Measurements from ENCODE around the gene CCDC28B.

CCDC28B gene

GRCh38 chr1:32194984-32195383 is 5.4 kb upstream of the CCDC28B start:
- peaks cover 42% of the 10 kb centered on the region for H3K36me3 ChIP-seq (ENCODE audit: insufficient read depth, low read length)
- peaks cover 4% of the 10 kb centered on the region for H3K79me2 ChIP-seq (ENCODE audit: control insufficient read depth, insufficient read depth, low read length, unreplicated experiment)
- peaks cover 30% of the 10 kb centered on the region for H3K4me1 ChIP-seq (ENCODE audit: control insufficient read depth, insufficient read depth, low read length, unreplicated experiment)
- no peak overlapping the region for H3K4me3 ChIP-seq (ENCODE audit: low read depth, low read length)
- H3K27ac ChIP-seq (ENCODE audit: low read depth, low read length) = 0 out of 2 replicates have a peak overlapping the region, but pooled peaks have one; percentile 20
- H2AFZ ChIP-seq (ENCODE audit: low read length, unreplicated experiment) = no peak overlapping the region
- H3K27me3 ChIP-seq (ENCODE audit: insufficient read depth, low read length) = no peaks in the 10 kb centered on the region

- H3K4me3 ChIP-seq (ENCODE audit: low read depth, low read length) = no peak overlapping the region
- 0 out of 2 replicates have a peak overlapping the region, but pooled peaks have one; percentile 20 for H3K27ac ChIP-seq (ENCODE audit: low read depth, low read length)
- H3K79me2 ChIP-seq (ENCODE audit: control insufficient read depth, insufficient read depth, low read length, unreplicated experiment) = peaks cover under 1% of the 10 kb centered on the region
- H3K4me1 ChIP-seq (ENCODE audit: control insufficient read depth, insufficient read depth, low read length, unreplicated experiment) = peaks cover 32% of the 10 kb centered on the region
- no peaks in the 10 kb centered on the region for H3K27me3 ChIP-seq (ENCODE audit: insufficient read depth, low read length)
- H3K36me3 ChIP-seq (ENCODE audit: insufficient read depth, low read length) = peaks cover 38% of the 10 kb centered on the region
- no peak overlapping the region for H2AFZ ChIP-seq (ENCODE audit: low read length, unreplicated experiment)
Observed at GRCh38 chr1:32195531-32195930, 4.9 kb upstream of the CCDC28B start.

GRCh38 chr1:32195972-32196823 is 4.2 kb upstream of the CCDC28B start:
- Histone ChIP-seq H2AFZ (ENCODE audit: low read length, unreplicated experiment) (no peak overlapping the region), H3K79me2 (ENCODE audit: control insufficient read depth, insufficient read depth, low read length, unreplicated experiment) (no peaks in the 10 kb centered on the region), H3K4me3 (ENCODE audit: low read depth, low read length) (no peak overlapping the region), H3K27ac (ENCODE audit: low read depth, low read length) (peak overlapping the region; percentile 31; the same call in 1 of the 2 replicates), H3K27me3 (ENCODE audit: insufficient read depth, low read length) (no peaks in the 10 kb centered on the region), H3K36me3 (ENCODE audit: insufficient read depth, low read length) (peaks cover 35% of the 10 kb centered on the region), H3K4me1 (ENCODE audit: control insufficient read depth, insufficient read depth, low read length, unreplicated experiment) (peaks cover 32% of the 10 kb centered on the region)

DNA sequence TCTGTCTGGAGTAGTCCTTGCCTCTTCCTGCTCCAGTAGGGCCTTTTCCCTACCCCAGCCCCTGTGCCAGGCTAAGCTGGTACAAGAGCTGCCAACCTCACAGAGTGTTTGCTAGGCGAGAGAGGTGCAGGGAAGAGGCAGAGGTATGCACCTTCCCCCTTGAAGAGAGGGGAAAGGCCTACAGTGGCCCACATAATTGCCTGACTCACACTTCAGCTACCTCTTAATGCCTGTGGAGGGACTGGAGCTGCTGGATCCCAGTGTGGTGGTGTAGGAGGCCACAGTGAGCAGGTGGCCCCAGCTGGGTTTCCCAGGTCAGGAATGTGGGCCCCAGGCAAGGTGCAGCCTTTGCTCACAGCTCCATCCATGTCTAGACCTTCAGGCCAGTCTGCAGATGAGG is 3.3 kb upstream of the CCDC28B start:
- H3K4me1 ChIP-seq (ENCODE audit: control insufficient read depth, insufficient read depth, low read length, unreplicated experiment) = peaks cover 38% of the 10 kb centered on the region
- H3K27ac ChIP-seq (ENCODE audit: low read depth, low read length) = no peak overlapping the region
- H3K4me3 ChIP-seq (ENCODE audit: low read depth, low read length) = no peak overlapping the region
- no peaks in the 10 kb centered on the region for H3K79me2 ChIP-seq (ENCODE audit: control insufficient read depth, insufficient read depth, low read length, unreplicated experiment)
- H3K27me3 ChIP-seq (ENCODE audit: insufficient read depth, low read length) = no peaks in the 10 kb centered on the region
- H3K36me3 ChIP-seq (ENCODE audit: insufficient read depth, low read length) = peaks cover 27% of the 10 kb centered on the region; the same call in 1 of the 2 replicates
- H2AFZ ChIP-seq (ENCODE audit: low read length, unreplicated experiment) = no peak overlapping the region

GRCh38 chr1:32197837-32198236 is 2.6 kb upstream of the CCDC28B start:
- Histone ChIP-seq H3K4me3 (ENCODE audit: low read depth, low read length) (no peak overlapping the region), H2AFZ (ENCODE audit: low read length, unreplicated experiment) (no peak overlapping the region), H3K27ac (ENCODE audit: low read depth, low read length) (no peak overlapping the region), H3K36me3 (ENCODE audit: insufficient read depth, low read length) (peaks cover 20% of the 10 kb centered on the region; the same call in 1 of the 2 replicates), H3K27me3 (ENCODE audit: insufficient read depth, low read length) (no peaks in the 10 kb centered on the region), H3K79me2 (ENCODE audit: control insufficient read depth, insufficient read depth, low read length, unreplicated experiment) (no peaks in the 10 kb centered on the region), H3K4me1 (ENCODE audit: control insufficient read depth, insufficient read depth, low read length, unreplicated experiment) (peaks cover 38% of the 10 kb centered on the region)

DNA sequence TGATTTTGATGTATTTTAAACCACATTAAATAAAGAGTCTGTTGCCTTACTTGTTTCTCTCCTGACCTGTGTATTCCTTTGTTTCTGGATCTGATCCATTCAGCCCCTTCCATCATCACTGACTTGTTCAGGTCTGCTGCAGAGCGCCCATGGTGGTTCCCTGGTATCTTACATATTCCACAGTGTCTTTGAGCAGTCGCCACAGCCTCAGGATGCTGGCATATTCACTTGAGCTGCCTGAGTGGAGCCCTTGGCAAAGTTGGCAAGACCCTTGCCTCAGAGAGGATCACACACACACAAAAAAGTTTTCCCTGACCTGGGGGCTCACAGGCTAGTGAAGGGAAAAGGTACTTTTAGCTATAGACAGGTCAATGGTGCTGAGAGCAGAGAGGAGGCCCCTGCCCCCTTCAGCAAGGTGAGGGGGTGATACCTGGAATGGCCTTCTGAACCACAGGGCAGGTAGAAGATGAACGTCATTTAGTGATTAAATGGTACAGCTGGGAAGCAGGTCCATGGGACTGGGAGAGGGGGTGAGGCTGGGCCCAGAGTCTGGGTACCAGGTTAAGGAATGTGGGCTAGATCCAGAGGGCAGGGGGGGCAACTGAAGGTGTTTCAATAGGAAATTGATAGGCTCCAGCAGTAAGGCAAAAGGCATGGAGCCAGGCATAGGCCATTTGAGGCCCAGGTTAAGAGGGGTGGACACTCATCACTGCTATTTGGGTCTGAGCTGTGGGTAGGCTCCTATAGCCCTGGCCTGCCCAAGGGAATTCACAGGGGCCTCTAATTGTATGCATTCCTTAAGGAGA is 2.0 kb upstream of the CCDC28B start:
- Histone ChIP-seq H3K36me3 (ENCODE audit: insufficient read depth, low read length) (peaks cover 16% of the 10 kb centered on the region; the same call in 1 of the 2 replicates), H2AFZ (ENCODE audit: low read length, unreplicated experiment) (no peak overlapping the region), H3K79me2 (ENCODE audit: control insufficient read depth, insufficient read depth, low read length, unreplicated experiment) (no peaks in the 10 kb centered on the region), H3K27ac (ENCODE audit: low read depth, low read length) (no peak overlapping the region), H3K27me3 (ENCODE audit: insufficient read depth, low read length) (no peaks in the 10 kb centered on the region), H3K4me3 (ENCODE audit: low read depth, low read length) (no peak overlapping the region), H3K4me1 (ENCODE audit: control insufficient read depth, insufficient read depth, low read length, unreplicated experiment) (peaks cover 38% of the 10 kb centered on the region)

DNA sequence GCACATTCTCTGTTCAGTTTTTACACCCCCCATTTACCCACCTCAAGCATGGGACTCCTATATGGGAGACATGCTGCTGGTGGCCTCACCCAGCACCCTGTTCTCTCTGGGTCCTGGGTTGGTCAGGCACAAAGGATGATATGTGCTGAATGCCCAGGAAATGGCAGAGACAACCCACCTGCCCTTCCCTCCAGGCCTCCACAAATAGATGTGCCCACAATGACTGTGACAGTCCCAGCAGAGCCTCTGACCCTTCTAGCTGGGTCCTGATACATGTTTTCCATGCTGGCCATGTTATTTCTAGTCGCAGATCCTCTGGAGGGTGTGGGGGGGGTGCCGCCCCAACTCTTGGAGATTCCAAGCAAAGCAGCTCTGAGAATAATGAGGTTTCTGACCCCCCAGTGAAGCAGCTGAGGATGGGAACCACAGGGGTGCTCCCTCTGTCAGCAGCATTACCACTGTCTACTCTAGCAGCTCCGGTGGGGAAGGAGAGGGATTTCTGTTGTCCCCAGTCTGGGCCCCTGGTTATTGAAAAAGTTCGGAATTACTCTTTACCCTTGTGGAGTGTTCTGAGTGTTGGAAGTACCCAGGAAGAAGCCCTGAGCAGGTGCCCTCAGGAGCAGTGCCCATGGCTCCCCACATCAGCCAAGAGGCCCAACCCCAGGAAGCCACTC is 1.2 kb upstream of the CCDC28B start:
- Histone ChIP-seq H3K4me1 (ENCODE audit: control insufficient read depth, insufficient read depth, low read length, unreplicated experiment) (peaks cover 38% of the 10 kb centered on the region), H3K36me3 (ENCODE audit: insufficient read depth, low read length) (peaks cover 12% of the 10 kb centered on the region; the same call in 1 of the 2 replicates), H3K27me3 (ENCODE audit: insufficient read depth, low read length) (no peaks in the 10 kb centered on the region), H3K27ac (ENCODE audit: low read depth, low read length) (peak overlapping the region; percentile 85; the same call in 1 of the 2 replicates), H3K79me2 (ENCODE audit: control insufficient read depth, insufficient read depth, low read length, unreplicated experiment) (no peaks in the 10 kb centered on the region), H2AFZ (ENCODE audit: low read length, unreplicated experiment) (no peak overlapping the region), H3K4me3 (ENCODE audit: low read depth, low read length) (peak overlapping the region; percentile 96)

DNA sequence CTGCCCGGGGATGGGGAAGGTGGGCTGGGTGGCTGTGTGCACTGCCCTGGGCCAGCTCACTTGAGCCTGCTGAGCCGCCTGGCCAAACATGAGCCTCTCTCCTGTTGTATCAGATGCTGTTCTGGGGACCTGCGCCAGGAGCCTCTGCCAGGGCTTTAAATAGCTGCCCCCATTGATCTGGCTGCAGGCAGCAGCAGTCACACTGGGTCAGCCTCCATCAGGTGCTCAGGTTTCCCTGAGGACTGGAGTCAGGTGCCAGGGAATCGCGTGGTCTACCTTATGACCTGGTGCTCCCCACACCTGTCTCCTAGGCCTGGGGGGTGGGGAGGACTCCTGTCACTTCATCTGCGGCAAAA is 700 bp upstream of the CCDC28B start:
- no peaks in the 10 kb centered on the region for H3K27me3 ChIP-seq (ENCODE audit: insufficient read depth, low read length)
- peak overlapping the region; percentile 85 for H3K27ac ChIP-seq (ENCODE audit: low read depth, low read length)
- peaks cover 8% of the 10 kb centered on the region; the same call in 1 of the 2 replicates for H3K36me3 ChIP-seq (ENCODE audit: insufficient read depth, low read length)
- H3K79me2 ChIP-seq (ENCODE audit: control insufficient read depth, insufficient read depth, low read length, unreplicated experiment) = no peaks in the 10 kb centered on the region
- peaks cover 38% of the 10 kb centered on the region for H3K4me1 ChIP-seq (ENCODE audit: control insufficient read depth, insufficient read depth, low read length, unreplicated experiment)
- H3K4me3 ChIP-seq (ENCODE audit: low read depth, low read length) = peak overlapping the region; percentile 96
- H2AFZ ChIP-seq (ENCODE audit: low read length, unreplicated experiment) = no peak overlapping the region

GRCh38 chr1:32201011-32201855 is 838 bp downstream of the CCDC28B start:
- peaks cover 33% of the 10 kb centered on the region for H3K4me1 ChIP-seq (ENCODE audit: control insufficient read depth, insufficient read depth, low read length, unreplicated experiment)
- H2AFZ ChIP-seq (ENCODE audit: low read length, unreplicated experiment) = no peak overlapping the region
- H3K79me2 ChIP-seq (ENCODE audit: control insufficient read depth, insufficient read depth, low read length, unreplicated experiment) = no peaks in the 10 kb centered on the region
- H3K27ac ChIP-seq (ENCODE audit: low read depth, low read length) = peak overlapping the region; percentile 85
- H3K27me3 ChIP-seq (ENCODE audit: insufficient read depth, low read length) = no peaks in the 10 kb centered on the region
- H3K4me3 ChIP-seq (ENCODE audit: low read depth, low read length) = peak overlapping the region; percentile 96
- H3K36me3 ChIP-seq (ENCODE audit: insufficient read depth, low read length) = 0 out of 2 replicates have a peak, but pooled peaks cover 4% of the 10 kb centered on the region

All from ACC112 (cell line).